KOPT-K1 (cell line): ENCODE data around the gene CCDC157.
"Not testable (repeated sequence)": the region's sequence is repeated elsewhere in the genome, so short reads cannot be mapped to it uniquely, and the experiment has no call there.

Experiments used
- H3K27ac ChIP-seq: fragments of 200-600 bp; sonication (generic); 2 replicates; pipeline ENCODE4 v1.5.1; 2016; ENCODE audit warnings: antibody characterized with exemption, mild to moderate bottlenecking, low read depth, low read length; ENCODE audit not compliant: poor library complexity, severe bottlenecking
- H3K36me3 ChIP-seq: fragments of 200-600 bp; sonication (generic); 2 replicates; pipeline ENCODE4 v1.5.1; 2017; ENCODE audit warnings: antibody characterized with exemption, mild to moderate bottlenecking, low read length, moderate library complexity; ENCODE audit not compliant: insufficient read depth
- H3K9me3 ChIP-seq: fragments of 200-600 bp; sonication (generic); 2 replicates; pipeline ENCODE4 v1.5.1; 2017; ENCODE audit warnings: antibody characterized with exemption, low read length, mild to moderate bottlenecking; ENCODE audit not compliant: insufficient read depth, poor library complexity, severe bottlenecking

CCDC157 gene

GRCh38 chr22:30385942-30386341 lies 29.1 kb downstream of the CCDC157 start:
- Histone ChIP-seq H3K36me3 (no peaks in the 10 kb centered on the region), H3K9me3 (peaks cover 4% of the 10 kb centered on the region), H3K27ac (no peak overlapping the region)

DNA sequence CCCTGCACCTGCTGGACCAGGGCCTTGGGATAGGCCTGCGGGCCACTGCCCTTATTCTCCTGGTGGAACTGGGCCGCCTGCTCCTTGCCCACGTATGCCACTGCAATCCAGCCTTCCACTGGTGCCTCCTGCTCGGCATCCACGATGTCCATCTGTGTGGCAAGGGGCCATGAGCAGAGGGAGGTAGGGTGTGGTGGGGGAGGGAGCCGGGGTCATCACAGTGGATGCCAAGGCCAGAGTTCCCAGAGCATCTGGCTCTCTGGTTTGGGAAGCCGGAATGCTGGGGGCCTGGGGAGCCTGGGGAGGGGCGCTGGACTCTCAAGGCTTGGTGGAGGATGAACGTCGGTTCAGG lies 29.8 kb downstream of the CCDC157 start:
- Histone ChIP-seq H3K9me3 (peaks cover 5% of the 10 kb centered on the region), H3K27ac (no peak overlapping the region), H3K36me3 (no peaks in the 10 kb centered on the region)

DNA sequence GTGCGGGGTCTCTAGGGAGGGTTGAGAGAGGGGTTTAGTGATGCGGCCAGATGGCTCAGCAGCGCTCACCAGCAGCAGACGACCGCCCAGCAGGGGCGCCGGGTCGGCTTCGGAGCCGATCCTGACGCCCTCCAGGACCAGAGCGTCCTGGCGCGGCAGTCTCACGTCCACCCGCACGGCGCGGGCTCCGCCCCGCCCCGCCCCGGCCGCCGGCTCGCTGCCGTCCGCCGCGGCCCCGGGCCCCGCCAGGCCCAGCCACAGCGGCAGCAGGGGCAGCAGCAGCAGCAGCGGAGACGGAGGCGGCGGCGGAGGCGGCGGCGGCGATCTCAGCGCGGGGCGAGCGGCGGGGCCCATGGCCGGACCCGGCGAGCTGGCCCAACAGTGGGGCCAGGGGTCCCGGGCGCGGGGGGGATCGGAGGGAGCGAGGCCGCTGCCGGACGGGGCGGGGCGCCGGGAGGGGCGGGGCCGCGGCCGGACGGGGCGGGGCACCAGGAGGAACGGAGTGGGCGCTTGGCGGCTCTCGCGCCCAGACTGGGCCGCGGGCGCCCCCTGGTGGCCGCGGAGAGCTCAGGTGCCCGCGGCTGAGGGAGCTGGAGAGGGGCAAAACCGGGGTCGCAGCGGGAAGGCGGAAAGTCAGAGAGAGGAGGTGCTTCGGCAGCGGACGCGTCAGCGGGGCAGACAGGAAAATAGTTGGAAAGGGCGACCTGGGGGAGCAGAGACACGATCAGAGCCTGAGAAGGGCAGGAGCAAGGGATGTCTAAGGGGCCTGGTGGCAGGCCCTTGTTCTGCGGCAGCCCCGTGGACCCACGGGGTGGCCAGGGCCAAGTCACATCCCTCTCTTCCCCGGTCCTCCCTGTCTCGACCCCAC lies 30.4 kb downstream of the CCDC157 start, which contains the start of gene RNF215:
Gene RNF215, minus strand, starts transcription at position 452 of the 868 bp plus-strand sequence. Its CDS starts 98 bp downstream, at position 354.
- peak within 1 kb of the TSS; percentile 44 for H3K27ac ChIP-seq
- peaks cover 5% of the 10 kb centered on the region for H3K9me3 ChIP-seq
- no peaks in the 10 kb centered on the region for H3K36me3 ChIP-seq

DNA sequence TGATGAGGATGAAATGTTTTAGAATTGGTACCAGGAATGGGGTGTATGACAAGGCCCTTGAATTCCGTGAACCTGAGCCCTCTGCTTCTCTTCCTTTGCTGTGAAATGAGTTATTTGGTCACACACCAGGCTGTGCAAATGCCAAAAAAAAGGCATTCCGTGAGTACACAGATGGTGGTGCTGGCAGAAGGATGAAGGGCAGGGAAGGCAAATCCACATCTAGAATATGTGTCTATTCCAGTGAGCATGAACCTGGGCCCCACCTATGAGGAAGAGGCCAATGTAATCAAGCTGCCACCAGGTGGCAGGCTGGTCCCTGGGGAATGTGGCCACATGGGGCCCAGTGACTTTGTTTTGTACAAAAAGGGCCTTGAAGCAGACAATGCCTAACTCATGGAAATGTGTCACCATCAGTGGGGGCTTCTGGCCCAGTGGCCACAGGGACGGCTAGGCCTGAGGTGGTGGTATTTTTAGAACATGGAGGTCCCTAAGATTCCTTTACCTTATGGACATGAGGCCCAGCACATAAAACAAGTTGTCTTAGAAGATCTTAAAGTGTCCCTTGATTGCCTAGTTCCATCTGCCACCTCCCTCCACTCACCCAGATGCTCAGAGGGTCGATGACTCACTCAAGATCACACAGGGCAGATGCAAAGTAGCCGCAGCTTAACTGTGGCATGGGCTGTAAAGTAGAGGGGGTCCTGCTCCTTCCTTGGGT lies 34.3 kb downstream of the CCDC157 start:
- Histone ChIP-seq H3K27ac (peak overlapping the region; percentile 22), H3K9me3 (peaks cover 5% of the 10 kb centered on the region)

DNA sequence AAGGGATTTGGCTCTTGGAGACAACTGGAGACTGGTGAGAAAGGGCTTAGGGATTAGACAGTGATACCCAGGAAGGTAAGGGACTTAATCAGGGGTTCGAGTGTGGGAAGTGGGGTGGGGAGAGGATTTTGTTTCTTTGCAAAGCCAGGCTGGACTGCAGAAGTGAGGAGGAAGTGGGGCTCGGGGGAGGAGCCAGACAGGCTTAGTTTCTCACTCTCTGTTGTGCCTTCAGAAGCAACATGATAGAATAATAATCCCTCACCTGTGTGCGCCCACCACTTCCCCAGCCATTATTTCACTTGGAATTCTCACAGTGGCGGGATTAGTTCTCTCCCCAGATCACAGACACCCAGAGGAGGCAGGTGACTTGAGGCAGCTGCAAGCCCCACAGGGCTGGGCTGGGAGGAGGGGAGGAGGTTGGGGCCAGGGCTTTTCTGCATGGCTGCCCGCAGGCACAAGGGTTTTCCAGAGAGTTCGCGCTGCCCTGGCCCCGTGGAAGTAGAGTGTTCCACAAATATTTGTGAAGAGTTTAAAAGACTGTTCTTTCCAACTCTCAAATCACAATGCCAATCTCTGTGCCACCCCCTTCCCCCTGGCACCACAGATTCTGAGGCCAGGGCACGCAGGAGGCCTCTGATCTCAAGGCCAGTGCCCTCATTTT lies 36.0 kb downstream of the CCDC157 start:
- H3K27ac ChIP-seq, result peak overlapping the region; percentile 41
- H3K9me3 ChIP-seq, result peaks cover 5% of the 10 kb centered on the region
- no peaks in the 10 kb centered on the region for H3K36me3 ChIP-seq

More for the DNA sequence above, 34.3 kb downstream of the CCDC157 start:
- no peaks in the 10 kb centered on the region for H3K36me3 ChIP-seq

GRCh38 chr22:30393322-30393680 lies 36.5 kb downstream of the CCDC157 start:
- Histone ChIP-seq H3K9me3 (peaks cover 5% of the 10 kb centered on the region), H3K36me3 (no peaks in the 10 kb centered on the region), H3K27ac (no peak overlapping the region)

DNA sequence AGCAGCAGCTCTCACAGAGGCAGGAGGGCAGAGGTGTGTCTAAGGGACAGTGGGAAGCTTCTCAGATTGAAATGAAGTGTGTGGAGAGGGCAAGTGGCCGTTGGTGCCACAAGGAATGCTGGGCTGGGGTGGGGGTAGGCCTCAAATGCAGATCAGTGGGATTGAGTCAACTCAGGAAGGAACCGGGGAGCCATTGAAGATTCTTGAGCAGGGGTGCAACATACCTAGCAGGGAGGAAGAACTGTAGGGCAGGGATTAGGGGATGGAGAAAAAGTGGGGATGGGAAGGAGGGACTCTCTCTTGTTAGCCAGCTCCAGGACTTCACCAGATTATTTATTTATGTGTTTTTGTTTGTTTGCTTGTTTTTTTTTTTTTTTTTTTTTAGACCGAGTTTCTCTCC lies 37.1 kb downstream of the CCDC157 start:
- H3K27ac ChIP-seq, result no peak overlapping the region
- peaks cover 5% of the 10 kb centered on the region for H3K9me3 ChIP-seq
- H3K36me3 ChIP-seq, result no peaks in the 10 kb centered on the region

DNA sequence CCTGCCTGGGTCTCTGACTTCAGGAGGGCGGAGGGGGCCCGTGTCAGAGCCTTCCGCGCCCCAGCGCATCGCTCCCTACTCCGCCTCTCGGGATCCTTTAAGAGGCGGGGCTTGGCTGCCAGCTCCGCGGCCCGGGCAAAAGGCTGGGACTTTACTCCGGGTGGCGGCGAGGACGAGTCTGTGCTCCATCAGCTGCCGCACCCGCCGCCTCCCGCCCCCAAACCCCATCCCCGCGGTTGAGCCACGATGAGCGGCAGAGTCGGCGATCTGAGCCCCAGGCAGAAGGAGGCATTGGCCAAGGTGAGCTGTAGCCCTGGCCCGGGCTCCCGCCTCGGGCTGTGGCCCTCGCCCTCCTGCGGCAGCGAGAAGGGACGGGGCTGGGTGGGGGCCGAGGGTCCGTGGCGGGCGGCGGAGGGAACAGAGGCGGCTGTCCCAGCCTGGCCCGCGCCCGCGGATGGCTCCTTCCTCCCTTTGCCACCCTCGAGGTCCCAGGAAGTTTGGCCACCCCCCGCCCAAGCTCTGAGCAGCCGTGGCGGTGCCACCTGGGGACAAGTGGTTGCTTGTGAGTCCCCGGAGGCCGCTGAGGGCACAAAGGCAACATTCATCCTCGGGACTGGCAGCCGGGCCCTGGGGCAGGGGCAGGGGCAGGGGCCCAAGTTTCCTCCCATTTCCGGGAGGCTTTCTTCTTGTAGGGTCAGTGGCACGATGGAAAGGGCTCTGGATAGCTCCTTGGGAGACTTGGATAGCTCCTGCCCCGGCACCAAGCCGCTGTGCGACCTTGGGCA lies 40.3 kb downstream of the CCDC157 start, which contains the start of gene SEC14L2:
Gene SEC14L2, plus strand, starts transcription at position 148 of the 785 bp plus-strand sequence. Its CDS starts 99 bp downstream, at position 247.
- Histone ChIP-seq H3K36me3 (no peaks in the 10 kb centered on the region), H3K27ac (peak within 1 kb of the TSS; percentile 47), H3K9me3 (no peaks in the 10 kb centered on the region)

GRCh38 chr22:30397656-30398635 lies 41.1 kb downstream of the CCDC157 start:
- peak overlapping the region; percentile 47 for H3K27ac ChIP-seq

GRCh38 chr22:30398685-30399680 lies 42.2 kb downstream of the CCDC157 start:
- Histone ChIP-seq H3K36me3 (no peaks in the 10 kb centered on the region), H3K9me3 (no peaks in the 10 kb centered on the region), H3K27ac (peak overlapping the region; percentile 36)

More at GRCh38 chr22:30397656-30398635, 41.1 kb downstream of the CCDC157 start:
- H3K9me3 ChIP-seq, result no peaks in the 10 kb centered on the region
- no peaks in the 10 kb centered on the region for H3K36me3 ChIP-seq

DNA sequence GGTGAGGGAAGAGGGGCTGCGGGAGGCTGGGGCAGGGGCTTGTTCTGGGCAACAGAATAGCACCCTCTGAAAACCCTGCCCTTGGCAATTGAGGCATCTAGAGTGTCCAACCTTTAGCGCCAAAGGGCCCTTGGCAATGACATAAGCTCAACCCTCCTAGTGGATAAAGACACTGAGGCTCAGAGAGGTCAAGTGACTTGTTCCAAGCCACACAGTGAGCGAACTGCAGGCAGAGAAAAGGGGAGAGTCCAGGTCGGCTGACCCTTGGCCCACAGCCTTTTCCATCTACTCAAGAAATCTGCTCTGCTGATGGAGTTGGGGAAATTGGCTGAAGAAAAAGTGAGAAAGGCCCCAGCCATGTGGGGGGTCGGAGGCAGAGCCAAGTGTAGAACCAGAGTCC lies 42.9 kb downstream of the CCDC157 start:
- no peak overlapping the region for H3K27ac ChIP-seq
- no peaks in the 10 kb centered on the region for H3K9me3 ChIP-seq

GRCh38 chr22:30400159-30400558 lies 43.4 kb downstream of the CCDC157 start:
- Histone ChIP-seq H3K27ac (no peak overlapping the region), H3K9me3 (no peaks in the 10 kb centered on the region), H3K36me3 (no peaks in the 10 kb centered on the region)

More for the DNA sequence above, 42.9 kb downstream of the CCDC157 start:
- no peaks in the 10 kb centered on the region for H3K36me3 ChIP-seq

DNA sequence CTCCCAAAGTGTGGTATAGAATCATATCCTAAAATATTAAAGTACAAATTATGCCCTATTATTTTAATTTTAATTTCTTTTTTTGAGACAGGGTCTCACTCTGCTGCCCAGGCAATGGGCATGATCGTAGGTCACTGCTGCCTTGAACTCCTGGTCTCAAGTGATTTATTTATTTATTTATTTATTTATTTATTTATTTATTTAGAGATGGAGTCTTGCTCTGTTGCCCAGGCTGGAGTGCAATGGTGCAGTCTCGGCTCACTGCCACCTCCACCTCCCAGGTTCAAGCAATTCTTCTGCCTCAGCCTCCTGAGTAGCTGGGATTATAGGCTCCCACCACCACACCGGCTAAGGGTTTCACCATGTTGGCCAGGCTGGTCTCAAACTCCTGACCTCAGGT lies 44.2 kb downstream of the CCDC157 start:
- H3K27ac ChIP-seq, H3K36me3 ChIP-seq, H3K9me3 ChIP-seq: not testable (repeated sequence)
